SKM-1 treated with dmso at 0.1 percent for 144 hours (cell line): ENCODE data around the gene FARS2.
"Not testable (repeated sequence)": the region's sequence is repeated elsewhere in the genome, so short reads cannot be mapped to it uniquely, and the experiment has no call there.

Experiments used
- DNase-seq: peaks from one replicate; lab custom pipeline; 2025; ENCODE audit not compliant: unreplicated experiment; lab: John Stamatoyannopoulos, UW

Gene FARS2

DNA sequence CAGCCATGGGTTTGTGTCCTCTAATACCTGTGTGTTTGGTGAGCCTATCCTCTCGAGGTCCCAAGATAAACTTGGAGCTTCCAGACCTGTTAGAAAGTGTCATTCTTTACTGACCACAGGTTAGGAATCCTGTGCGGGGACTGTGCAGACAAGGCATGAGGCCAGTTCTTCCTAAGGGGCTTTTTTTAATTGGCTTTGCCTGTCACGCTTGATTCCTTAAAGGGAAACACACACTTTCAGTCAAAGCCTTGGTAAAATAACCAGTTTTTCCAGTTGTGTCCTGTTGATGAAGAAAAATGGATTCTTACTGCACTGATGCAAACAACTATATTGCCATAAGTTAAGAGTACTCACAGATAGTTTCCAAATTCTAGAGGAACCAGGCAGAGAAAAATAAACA lies 303.4 kb downstream of the FARS2 start:
- DNase-seq = not testable (repeated sequence)

DNA sequence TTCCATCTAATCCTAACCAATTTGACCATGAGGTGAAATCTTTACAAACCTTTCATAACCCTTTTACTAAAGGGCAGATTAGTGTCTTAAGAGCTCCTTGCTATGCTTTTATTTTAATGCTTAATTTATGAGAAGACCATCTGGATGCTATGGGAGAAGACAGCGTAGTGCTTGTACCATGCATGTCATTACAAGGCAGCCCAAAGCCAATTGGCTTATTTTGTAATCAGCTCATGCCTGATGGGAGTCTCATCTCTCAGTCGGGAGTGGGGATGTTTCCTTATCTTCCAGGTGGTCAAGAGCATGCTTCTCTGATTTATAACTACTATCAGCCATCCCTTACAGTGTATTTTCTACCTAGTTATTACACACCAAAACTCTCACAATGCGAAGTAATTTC lies 304.7 kb downstream of the FARS2 start:
- DNase-seq = no peak

- DNase-seq = no peak
Measured at GRCh38 chr6:5566718-5567117, 305.4 kb downstream of the FARS2 start.

- DNase-seq = no peak
Measured at GRCh38 chr6:5567352-5567751, 306.0 kb downstream of the FARS2 start.

GRCh38 chr6:5567890-5568289 lies 306.6 kb downstream of the FARS2 start:
- no peak for DNase-seq

DNA sequence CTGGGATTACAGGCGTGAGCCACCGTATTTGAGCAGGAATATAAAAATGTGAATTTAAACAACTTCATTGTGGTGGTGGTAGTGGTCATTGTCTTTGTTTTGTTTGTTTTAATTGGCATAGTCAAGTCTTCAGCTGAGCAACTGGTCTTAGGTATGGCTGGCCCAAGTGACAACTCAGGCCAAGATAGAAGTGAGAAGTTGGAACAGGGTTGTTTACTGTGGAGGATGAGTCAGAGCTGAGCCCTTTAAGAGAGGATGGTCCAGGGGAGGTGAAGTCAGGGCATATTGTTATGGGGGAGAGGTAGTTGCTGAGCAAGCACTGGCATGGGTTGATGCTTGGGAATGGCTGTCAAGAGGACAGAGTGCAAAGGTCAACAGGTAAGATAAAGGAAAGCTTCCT lies 308.2 kb downstream of the FARS2 start:
- DNase-seq = no peak

DNA sequence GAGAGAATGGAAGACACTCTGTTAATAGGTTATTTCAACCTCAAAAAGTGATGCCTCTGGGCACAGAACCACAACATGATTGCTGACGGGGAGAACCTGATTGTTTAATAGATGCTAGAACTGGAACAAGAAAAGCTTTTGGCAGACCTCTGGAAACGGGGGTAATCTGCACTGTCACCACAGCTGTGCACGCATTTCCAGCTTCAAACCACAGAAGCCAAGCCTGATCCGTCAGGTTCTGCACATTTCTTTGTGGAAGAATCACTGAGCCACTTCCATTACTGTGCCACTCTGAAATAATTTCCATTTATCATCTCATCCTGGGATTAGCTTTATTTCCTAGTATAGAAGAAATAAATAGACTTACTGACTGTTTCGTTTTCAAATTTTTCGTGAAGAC lies 309.3 kb downstream of the FARS2 start:
- no peak for DNase-seq

DNA sequence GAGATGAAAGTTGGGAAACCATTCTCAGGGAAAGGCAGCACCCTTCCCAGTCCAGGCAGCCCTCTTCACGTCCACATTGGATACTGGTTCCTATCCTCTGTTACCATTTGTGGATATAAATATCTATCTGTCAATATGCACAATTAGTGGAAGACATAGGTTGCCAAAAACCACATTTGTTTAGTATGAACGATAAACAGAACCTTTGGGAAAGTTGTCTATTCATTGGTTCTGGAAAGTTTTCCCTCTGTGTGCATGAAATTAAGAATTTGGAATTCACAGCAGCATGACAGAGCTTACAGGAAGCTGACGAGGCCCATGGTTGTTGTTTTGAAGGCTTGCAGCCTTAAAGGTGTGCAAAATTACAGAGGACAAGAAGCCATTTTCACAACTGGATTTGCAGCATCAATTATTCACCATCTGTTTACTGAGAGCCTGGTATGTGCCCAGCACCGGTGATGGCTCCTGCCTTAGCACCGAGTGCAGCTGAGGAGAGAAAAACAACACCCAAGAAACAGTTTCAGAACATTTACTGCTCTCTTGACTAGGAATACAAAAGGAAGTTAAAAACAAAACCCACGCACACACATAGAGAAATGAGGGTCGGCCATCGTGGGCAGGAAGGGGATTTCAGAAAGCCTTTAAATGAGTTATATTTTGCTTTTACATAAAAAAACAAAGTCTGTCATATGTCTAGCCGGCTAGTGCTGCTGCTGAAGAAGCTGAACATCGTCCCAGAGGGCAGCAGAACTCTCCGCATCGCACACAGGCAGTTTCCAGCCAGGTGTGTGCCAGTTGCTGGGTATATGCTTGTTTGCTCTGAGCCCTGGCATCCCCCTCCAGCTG lies 319.6 kb downstream of the FARS2 start:
- DNase-seq = no peak

GRCh38 chr6:5582762-5583161 lies 321.4 kb downstream of the FARS2 start:
- no peak for DNase-seq

GRCh38 chr6:5583528-5583927 lies 322.2 kb downstream of the FARS2 start:
- no peak for DNase-seq

DNA sequence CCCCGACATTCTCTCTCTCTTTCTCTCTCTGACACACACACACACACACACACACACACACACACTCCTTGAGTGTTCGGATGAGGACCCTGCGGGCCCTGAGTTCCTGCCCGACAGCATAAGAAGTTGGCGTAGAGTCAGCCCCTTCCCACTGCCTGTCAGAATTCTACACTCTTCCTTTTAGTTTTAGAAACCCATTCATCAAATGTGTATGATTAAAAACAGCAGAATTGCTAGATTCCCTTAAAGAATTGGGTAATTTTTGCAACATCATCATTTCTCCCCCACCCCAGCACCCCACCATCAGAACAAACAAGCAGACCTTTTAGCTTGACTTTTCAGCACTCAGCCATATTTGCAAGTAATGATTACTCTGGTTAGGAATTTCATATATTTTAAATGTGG lies 322.8 kb downstream of the FARS2 start:
- DNase-seq = no peak

DNA sequence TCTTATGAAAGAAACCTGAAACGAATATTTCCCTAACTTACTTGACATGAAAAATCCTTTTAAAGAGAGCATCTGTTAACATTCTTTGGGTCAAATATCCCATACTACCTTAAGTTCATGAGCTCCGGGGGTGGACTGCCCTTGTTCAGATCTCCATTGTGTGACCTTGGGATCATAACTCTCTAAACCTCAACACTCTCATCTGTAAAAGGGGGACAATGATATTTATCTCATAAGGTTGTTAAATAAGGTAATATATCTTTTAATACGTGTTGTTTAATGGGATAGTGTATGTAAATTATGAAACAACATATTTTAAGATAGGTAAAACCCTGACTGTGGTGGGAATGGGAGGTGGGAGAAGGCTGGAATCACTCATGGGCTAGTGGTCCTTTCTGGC lies 326.3 kb downstream of the FARS2 start:
- DNase-seq = no peak

DNA sequence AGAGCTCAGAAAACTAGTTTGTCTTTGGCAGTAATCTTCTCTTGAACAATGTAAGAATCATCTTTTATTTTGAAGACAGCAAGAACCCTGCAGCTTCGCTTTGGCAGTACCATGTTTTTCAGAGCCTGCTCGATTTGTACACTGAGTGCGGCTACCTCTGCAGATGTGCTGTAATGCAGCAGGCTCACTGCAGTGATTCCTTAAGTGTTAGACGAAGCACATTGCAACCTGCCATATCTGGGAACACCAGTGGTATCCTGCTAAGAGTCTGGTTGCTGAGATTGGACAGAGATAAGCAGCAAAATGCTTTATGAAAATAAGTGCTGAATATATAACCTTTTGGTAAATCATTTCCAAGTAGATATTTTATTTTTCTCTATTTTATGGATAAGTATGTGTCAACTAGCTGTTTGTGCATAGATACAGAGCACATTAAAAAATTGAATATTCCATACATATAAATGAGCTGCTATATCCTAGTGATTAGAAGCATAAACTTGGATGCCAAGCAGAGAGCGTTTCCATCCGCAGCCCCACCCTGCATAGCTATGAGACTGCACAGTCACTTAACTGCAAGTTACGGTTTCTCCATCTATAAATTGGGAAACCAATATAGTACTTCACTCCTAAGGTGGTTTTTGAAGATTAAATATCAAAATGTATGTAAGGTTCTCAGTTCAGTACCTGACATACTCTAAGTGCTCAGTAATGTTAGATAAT lies 328.3 kb downstream of the FARS2 start:
- DNase-seq = no peak

- DNase-seq = no peak
Measured at GRCh38 chr6:5590187-5590586, 328.9 kb downstream of the FARS2 start.

DNA sequence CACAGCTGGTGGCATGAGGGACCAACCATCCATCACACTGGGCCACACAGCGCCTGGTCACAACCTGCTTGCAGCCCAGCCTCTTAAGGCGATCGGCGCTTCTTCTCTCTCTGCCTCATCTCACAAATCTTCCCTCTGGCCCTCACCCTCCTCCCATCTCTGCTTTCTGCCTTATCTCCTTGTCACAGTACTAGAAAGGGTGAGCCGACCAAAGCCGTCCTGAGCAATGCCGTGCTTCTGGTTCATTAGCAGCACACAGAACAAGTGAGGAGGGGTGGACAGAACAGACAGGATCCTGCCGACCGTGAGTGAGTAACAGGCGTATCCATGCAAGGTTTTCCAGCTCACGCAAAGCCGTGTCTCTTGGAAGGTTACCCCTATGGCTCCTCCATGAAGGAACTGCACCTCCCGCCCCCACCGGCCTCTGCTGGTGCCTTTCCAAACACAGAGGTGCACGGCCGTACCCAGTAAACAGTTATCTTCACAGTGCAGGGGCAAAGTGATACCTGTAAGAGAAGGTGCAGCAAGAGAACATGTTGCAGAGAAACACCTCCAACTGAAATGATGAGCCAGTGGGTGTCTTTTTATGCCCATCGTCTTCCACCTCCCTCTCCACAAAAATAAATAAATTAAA lies 331.7 kb downstream of the FARS2 start:
- DNase-seq = no peak

DNA sequence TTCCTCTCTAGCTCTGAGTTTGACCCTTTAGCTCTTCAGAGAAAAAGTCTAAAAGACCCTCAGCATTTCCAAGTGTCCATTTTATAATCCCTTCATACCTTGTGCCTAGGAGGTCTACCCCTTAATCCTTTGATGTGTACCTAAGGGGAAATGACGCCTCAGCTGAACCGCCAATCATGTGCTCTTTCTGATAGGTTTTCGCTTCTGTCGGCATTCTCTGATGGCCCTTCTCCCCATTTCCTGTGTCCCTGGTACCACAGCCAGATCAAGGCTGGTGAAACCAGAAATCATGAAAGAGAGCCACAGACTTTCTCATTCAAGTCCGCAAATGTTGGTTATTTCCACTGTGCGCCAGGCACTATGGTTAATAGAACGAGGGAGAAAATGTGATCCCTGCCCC lies 333.9 kb downstream of the FARS2 start:
- no peak for DNase-seq

- no peak for DNase-seq
Measured at GRCh38 chr6:5597413-5597812, 336.1 kb downstream of the FARS2 start.

GRCh38 chr6:5598123-5598522 lies 336.8 kb downstream of the FARS2 start:
- no peak for DNase-seq

DNA sequence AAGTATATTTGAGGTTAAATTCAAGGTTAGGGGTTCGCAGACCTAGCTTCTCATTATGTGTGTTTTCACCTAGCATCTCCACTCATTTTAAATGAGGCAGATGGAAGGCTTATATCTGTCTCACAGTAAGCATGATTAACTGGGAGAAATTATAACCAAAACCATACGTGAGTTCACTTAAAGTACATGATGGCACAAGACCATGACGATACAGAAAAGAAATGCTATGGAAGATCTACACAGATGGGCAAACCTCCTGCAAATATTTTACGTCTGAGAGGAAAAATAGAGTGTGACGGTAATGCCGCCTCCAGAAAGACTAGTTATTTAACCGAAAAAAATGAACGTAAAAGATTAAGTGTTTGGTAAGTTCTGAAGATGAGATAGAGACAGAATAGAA lies 337.8 kb downstream of the FARS2 start:
- DNase-seq = no peak

DNA sequence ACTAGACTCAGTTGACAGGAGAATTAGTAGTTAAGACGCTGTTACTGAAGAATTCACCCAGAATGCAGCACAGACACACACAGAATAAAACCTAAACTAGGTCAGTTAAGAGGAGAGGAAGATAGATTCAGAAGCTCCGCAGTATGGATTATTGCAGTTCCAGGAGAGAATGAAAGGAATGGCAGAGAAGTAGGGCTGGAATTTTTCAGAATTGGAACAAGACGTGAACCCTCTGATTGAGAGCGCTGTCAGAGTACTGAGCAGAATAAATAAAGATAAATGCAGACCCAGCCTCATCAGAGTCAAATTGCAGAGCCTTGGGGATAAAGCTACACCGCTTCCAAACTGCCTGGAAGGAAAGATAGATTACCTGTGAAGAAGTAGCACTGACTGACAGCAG lies 344.6 kb downstream of the FARS2 start:
- no peak for DNase-seq

- no peak for DNase-seq
Measured at GRCh38 chr6:5606546-5606945, 345.2 kb downstream of the FARS2 start.

DNA sequence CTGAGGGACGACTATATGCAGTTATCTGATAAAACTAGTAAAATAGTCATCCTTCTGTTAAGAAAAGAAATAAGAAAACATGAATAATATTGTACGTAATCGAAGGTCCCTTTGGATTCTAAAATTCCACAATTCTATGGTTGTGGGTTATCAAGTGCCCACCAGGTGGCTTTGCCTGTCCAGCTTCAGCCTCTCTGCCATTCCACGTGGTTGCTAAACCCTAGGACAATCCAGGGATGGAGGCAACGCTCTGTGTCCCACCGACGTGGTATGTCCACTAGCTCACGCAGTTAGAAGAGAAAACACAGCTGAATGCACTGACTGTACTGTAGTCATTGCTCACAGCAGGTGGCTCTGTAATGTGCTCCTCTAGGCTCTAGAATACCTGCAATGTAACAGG lies 349.3 kb downstream of the FARS2 start:
- no peak for DNase-seq
